Activated T-cell treated with anti-CD3 and anti-CD28 coated beads, Interleukin-2, amount 50 U/mL, for 1 hour (primary cell): ENCODE results near the gene FAM222B.
"Not testable (repeated sequence)": the region's sequence is repeated elsewhere in the genome, so short reads cannot be mapped to it uniquely, and the experiment has no call there.

Experiments
- DNase-seq: peaks from one replicate; pipeline ENCODE4 v3.0.0-alpha.2; 2020

The FAM222B gene

GRCh38 chr17:28744104-28744971 lies 98.3 kb downstream of the FAM222B start:
- peak; percentile 80 for DNase-seq

GRCh38 chr17:28743243-28744103 lies 99.1 kb downstream of the FAM222B start, which contains the start of gene TRAF4:
TRAF4 (plus strand) TSS chr17:28744011; CDS start chr17:28744113, 102 bp downstream.
- DNase-seq: peak; percentile 82

- DNase-seq: no peak
Measured at GRCh38 chr17:28741358-28742349, 100.9 kb downstream of the FAM222B start.

GRCh38 chr17:28740406-28741357 lies 101.9 kb downstream of the FAM222B start:
- DNase-seq: no peak

- DNase-seq: peak; percentile 36
Measured at GRCh38 chr17:28738680-28739384, 103.8 kb downstream of the FAM222B start.

- no peak for DNase-seq
Measured at GRCh38 chr17:28737770-28738679, 104.6 kb downstream of the FAM222B start.

GRCh38 chr17:28737316-28737715 lies 105.3 kb downstream of the FAM222B start:
- no peak for DNase-seq

- not testable (repeated sequence) for DNase-seq
Measured at GRCh38 chr17:28735913-28736769, 106.4 kb downstream of the FAM222B start.

GRCh38 chr17:28735242-28735722 lies 107.3 kb downstream of the FAM222B start:
- no peak for DNase-seq

GRCh38 chr17:28734712-28735241 lies 107.8 kb downstream of the FAM222B start:
- DNase-seq: no peak

- no peak for DNase-seq
Measured at GRCh38 chr17:28733346-28733745, 109.2 kb downstream of the FAM222B start.

GRCh38 chr17:28729950-28730330 lies 112.7 kb downstream of the FAM222B start:
- no peak for DNase-seq

- peak; percentile 99 for DNase-seq
Measured at GRCh38 chr17:28728364-28729200, 114.0 kb downstream of the FAM222B start, which contains the start of gene NEK8. NEK8 (plus strand) TSS chr17:28728788; CDS start chr17:28728814, 26 bp downstream.

GRCh38 chr17:28726627-28727491 lies 115.7 kb downstream of the FAM222B start:
- DNase-seq: peak; percentile 92

- DNase-seq: peak; percentile 76
Measured at GRCh38 chr17:28726226-28726626, 116.4 kb downstream of the FAM222B start, which contains the start of gene TLCD1. TLCD1 (minus strand) TSS chr17:28726233; CDS start chr17:28726097, 136 bp downstream.
